PC-3 (cell line): ENCODE data around the gene PICALM. TPM values are rescaled to one million over a fixed set of nuclear protein-coding genes. Genes with fewer than 3 reads are reported as not detected.
A peak's percentile ranks its signal among the peaks of the same experiment; 100 is the strongest.

Experiments used
- ATAC-seq: fragments of 200-7000 bp; cut with Tn5 transposase; 2 replicates; pipeline ENCODE4 v1.9.1; 2020; ENCODE audit warnings: mild to moderate bottlenecking, moderate library complexity
- BruUV-seq: library from RNA; stranded (reverse); fragments of 400-500 nt; replicated peaks from 2 replicates; lab custom pipeline; 2021; lab: Mats Ljungman, UMichigan
- CTCF ChIA-PET: fragments of 300-600 bp; sonication (Branson Sonifier 250); formaldehyde crosslinking; loops from one replicate; lab custom pipeline; 2022; ENCODE audit warnings: antibody characterized with exemption; lab: Charles Lee
- POLR2A ChIA-PET: fragments of 300-600 bp; sonication (Branson Sonifier 250); formaldehyde crosslinking; loops from one replicate; lab custom pipeline; 2022; ENCODE audit warnings: antibody characterized with exemption; ENCODE audit not compliant: unreplicated experiment; lab: Charles Lee
- DNase-seq: peaks from one replicate; pipeline ENCODE4 v3.0.0-alpha.2; 2015
- H2AFZ ChIP-seq: fragments of 300-600 bp; sonication (generic); 2 replicates; pipeline ENCODE4 v1.6.0; 2016; ENCODE audit warnings: antibody characterized with exemption, low read length
- H3F3A ChIP-seq: fragments of 300-600 bp; sonication (generic); one replicate; pipeline ENCODE4 v1.6.0; 2017; ENCODE audit warnings: antibody characterized with exemption, low read length, control low read depth, mild to moderate bottlenecking; ENCODE audit not compliant: unreplicated experiment
- H3K27ac ChIP-seq: fragments of 300-600 bp; sonication (generic); 2 replicates; pipeline ENCODE4 v1.5.1; 2016; ENCODE audit warnings: mild to moderate bottlenecking, low read length
- H3K27me3 ChIP-seq: fragments of 300-600 bp; sonication (generic); 2 replicates; pipeline ENCODE4 v1.6.1; 2016; ENCODE audit warnings: low read length, mixed read lengths
- H3K36me3 ChIP-seq: fragments of 300-600 bp; sonication (generic); 2 replicates; pipeline ENCODE4 v1.6.1; 2016; ENCODE audit warnings: low read depth, mixed run types, low read length, mixed read lengths
- H3K4me1 ChIP-seq: fragments of 300-600 bp; sonication (generic); 2 replicates; pipeline ENCODE4 v1.5.1; 2016; ENCODE audit warnings: low read length; ENCODE audit not compliant: insufficient read depth
- H3K4me2 ChIP-seq: fragments of 300-600 bp; sonication (generic); 2 replicates; pipeline ENCODE4 v1.6.0; 2016; ENCODE audit warnings: low read length
- H3K4me3 ChIP-seq: fragments of 300-600 bp; sonication (generic); 2 replicates; pipeline ENCODE4 v1.5.1; 2016; ENCODE audit warnings: mild to moderate bottlenecking, low read length, mixed read lengths
- H3K79me2 ChIP-seq: fragments of 300-600 bp; sonication (generic); 2 replicates; pipeline ENCODE4 v1.6.1; 2017; ENCODE audit warnings: low read length, mixed read lengths
- H3K9ac ChIP-seq: fragments of 300-600 bp; sonication (generic); 2 replicates; pipeline ENCODE4 v1.6.0; 2016; ENCODE audit warnings: mild to moderate bottlenecking, low read length
- H3K9me2 ChIP-seq: fragments of 300-600 bp; sonication (generic); replicated peaks from 2 replicates; pipeline ENCODE4 v1.6.1; 2016; ENCODE audit warnings: mixed run types, low read length, mixed read lengths
- H3K9me3 ChIP-seq: fragments of 300-600 bp; sonication (generic); 2 replicates; pipeline ENCODE4 v1.6.1; 2016; ENCODE audit warnings: low read length, mixed read lengths
- H4K20me1 ChIP-seq: fragments of 300-600 bp; sonication (generic); 2 replicates; pipeline ENCODE4 v1.6.1; 2016; ENCODE audit warnings: low read length, mixed read lengths
- CTCF ChIP-seq: fragments of 300-600 bp; sonication (generic); conservative IDR thresholded peaks from 2 replicates; pipeline ENCODE4 v1.5.1; 2017; ENCODE audit warnings: antibody characterized with exemption, low read depth, mild to moderate bottlenecking, low read length
- EZH2 ChIP-seq: fragments of 300-600 bp; sonication (generic); IDR thresholded peaks from one replicate; pipeline ENCODE4 v1.6.1; 2017; ENCODE audit warnings: antibody characterized with exemption, mild to moderate bottlenecking, low read length; ENCODE audit not compliant: unreplicated experiment
- EZH2phosphoT487 ChIP-seq: fragments of 300-600 bp; sonication (generic); IDR thresholded peaks from 2 replicates; pipeline ENCODE4 v1.6.1; 2018; ENCODE audit warnings: mild to moderate bottlenecking, antibody characterized with exemption, low read length, borderline replicate concordance
- intact Hi-C: fragments of 100-400 bp; cut with micrococcal nuclease; formaldehyde crosslinking; loops from 2 replicates; pipeline ENCODE4 v1.9.0; 2023
- total RNA-seq: library from RNA; depleted of rRNA; stranded (reverse); fragments of >200 nt; gene quantifications from 2 replicates; pipeline ENCODE4 v1.2.3, GENCODE V29; 2014

Gene PICALM
- total RNA-seq, 1 experiment from 2014 or later: 59.3 TPM

GRCh38 chr11:86064220-86064803 is 4.6 kb downstream of the PICALM start:
- no peak for ATAC-seq
- Histone ChIP-seq H3K4me3 (0 out of 2 replicates have a peak overlapping the region, but pooled peaks have one; percentile 9), H3K4me1 (peaks cover 23% of the 10 kb centered on the region), H3K4me2 (peak overlapping the region; percentile 51), H3K9me3 (no peaks in the 10 kb centered on the region), H3K36me3 (no peaks in the 10 kb centered on the region), H3F3A (no peaks in the 10 kb centered on the region), H2AFZ (no peak overlapping the region), H3K27ac (peak overlapping the region; percentile 14; the same call in 1 of the 2 replicates), H3K9me2 (no peaks in the 10 kb centered on the region), H4K20me1 (peaks cover 58% of the 10 kb centered on the region), H3K9ac (no peak overlapping the region), H3K27me3 (no peaks in the 10 kb centered on the region), H3K79me2 (peaks cover 96% of the 10 kb centered on the region)
- BruUV-seq: no TSS peak
- peak; percentile 35 for DNase-seq
- ChIA-PET POLR2A (no interaction called here), CTCF (interaction anchor here (0.7 kb wide), 1 partner anchor 443 kb away, joined by 13 read pairs; no protein-coding TSS in a partner anchor)
- TF ChIP-seq EZH2: no peak
- TF ChIP-seq CTCF: no peak
- no peak for TF ChIP-seq EZH2phosphoT487
- intact Hi-C loops: no loop called here

- Histone ChIP-seq H3K4me1 (peaks cover 23% of the 10 kb centered on the region), H3K36me3 (no peaks in the 10 kb centered on the region), H3K4me3 (no peak overlapping the region), H3K27ac (peak overlapping the region; percentile 14; the same call in 1 of the 2 replicates), H4K20me1 (peaks cover 63% of the 10 kb centered on the region), H3K9me3 (no peaks in the 10 kb centered on the region), H3K9me2 (no peaks in the 10 kb centered on the region), H3K79me2 (peaks cover 100% of the 10 kb centered on the region), H3F3A (no peaks in the 10 kb centered on the region), H3K4me2 (peak overlapping the region; percentile 51), H3K9ac (no peak overlapping the region), H2AFZ (no peak overlapping the region), H3K27me3 (no peaks in the 10 kb centered on the region)
- intact Hi-C loops: no loop called here
- BruUV-seq: no TSS peak
- peak; percentile 44 for DNase-seq
- no peak for TF ChIP-seq CTCF
- TF ChIP-seq EZH2: no peak
- TF ChIP-seq EZH2phosphoT487: no peak
- ChIA-PET CTCF (no interaction called here), POLR2A (no interaction called here)
- no peak for ATAC-seq
These were observed 5.3 kb downstream of the PICALM start for GRCh38 chr11:86063536-86063935.

- Histone ChIP-seq H3K27ac (no peak overlapping the region), H3K79me2 (peaks cover 100% of the 10 kb centered on the region), H2AFZ (no peak overlapping the region), H3K4me3 (no peak overlapping the region), H3K9ac (no peak overlapping the region), H3F3A (no peaks in the 10 kb centered on the region), H3K9me3 (no peaks in the 10 kb centered on the region), H3K9me2 (no peaks in the 10 kb centered on the region), H3K27me3 (no peaks in the 10 kb centered on the region), H3K4me2 (no peak overlapping the region), H3K36me3 (no peaks in the 10 kb centered on the region), H4K20me1 (peaks cover 63% of the 10 kb centered on the region), H3K4me1 (peaks cover 23% of the 10 kb centered on the region)
- TF ChIP-seq CTCF (no peak), EZH2phosphoT487 (no peak), EZH2 (no peak)
- intact Hi-C loops: no loop called here
- POLR2A ChIA-PET: no interaction called here
- CTCF ChIA-PET: no interaction called here
- ATAC-seq (no peak), DNase-seq (no peak)
- BruUV-seq: no TSS peak
These were observed 6.2 kb downstream of the PICALM start for GRCh38 chr11:86062719-86063118.
